HG02938 (cell line): ENCODE results near the gene NLGN1.

Source experiments
- ATAC-seq: cut with Tn5 transposase; IDR thresholded peaks from one replicate; pipeline ENCODE4 v1.9.1; 2021; ENCODE audit warnings: mild to moderate bottlenecking, moderate library complexity; ENCODE audit not compliant: unreplicated experiment

The NLGN1 gene

GRCh38 chr3:173703771-173704170 lies 306.2 kb downstream of the NLGN1 start:
- no peak for ATAC-seq

GRCh38 chr3:173706630-173707029 lies 309.1 kb downstream of the NLGN1 start:
- no peak for ATAC-seq

GRCh38 chr3:173708191-173708590 lies 310.6 kb downstream of the NLGN1 start:
- no peak for ATAC-seq

- ATAC-seq: no peak
These were observed 311.5 kb downstream of the NLGN1 start for GRCh38 chr3:173709026-173709425.

GRCh38 chr3:173711619-173712018 lies 314.1 kb downstream of the NLGN1 start:
- no peak for ATAC-seq

GRCh38 chr3:173719585-173719984 lies 322.0 kb downstream of the NLGN1 start:
- no peak for ATAC-seq

GRCh38 chr3:173725507-173725906 lies 328.0 kb downstream of the NLGN1 start:
- ATAC-seq: no peak

- no peak for ATAC-seq
These were observed 332.8 kb downstream of the NLGN1 start for GRCh38 chr3:173730391-173730790.

GRCh38 chr3:173732237-173732636 lies 334.7 kb downstream of the NLGN1 start:
- no peak for ATAC-seq

GRCh38 chr3:173733029-173733652 lies 335.6 kb downstream of the NLGN1 start:
- no peak for ATAC-seq

GRCh38 chr3:173734473-173734872 lies 336.9 kb downstream of the NLGN1 start:
- no peak for ATAC-seq

- ATAC-seq: no peak
These were observed 337.4 kb downstream of the NLGN1 start for GRCh38 chr3:173734895-173735294.

- no peak for ATAC-seq
These were observed 338.3 kb downstream of the NLGN1 start for GRCh38 chr3:173735841-173736240.

GRCh38 chr3:173737167-173737808 lies 339.7 kb downstream of the NLGN1 start:
- no peak for ATAC-seq

- ATAC-seq: no peak
These were observed 342.2 kb downstream of the NLGN1 start for GRCh38 chr3:173739726-173740125.

GRCh38 chr3:173742491-173742890 lies 344.9 kb downstream of the NLGN1 start:
- no peak for ATAC-seq

GRCh38 chr3:173743111-173743510 lies 345.6 kb downstream of the NLGN1 start:
- ATAC-seq: no peak

GRCh38 chr3:173743516-173743915 lies 346.0 kb downstream of the NLGN1 start:
- no peak for ATAC-seq

- ATAC-seq: no peak
These were observed 346.9 kb downstream of the NLGN1 start for GRCh38 chr3:173744479-173744878.

GRCh38 chr3:173744895-173745294 lies 347.4 kb downstream of the NLGN1 start:
- ATAC-seq: no peak

- no peak for ATAC-seq
These were observed 348.6 kb downstream of the NLGN1 start for GRCh38 chr3:173745952-173746682.

GRCh38 chr3:173747427-173747826 lies 349.9 kb downstream of the NLGN1 start:
- ATAC-seq: no peak
